ENCODE data around the gene PARVA.

- TF ChIP-seq CTCF (IDR thresholded peaks at IDR 0.05) (no peak), POLR2A (IDR thresholded peaks at IDR 0.05) (no peak)
These were observed 162.8 kb downstream of the PARVA start for GRCh38 chr11:12540075-12540680.

Data from thyroid gland (tissue), 4 donors.